Hypothalamus (tissue), 51 donors: ENCODE measurements around the gene SPRTN.

ENCODE experiments used
- DNase-seq, 51 donors: peaks; one replicate each; lab custom pipeline; 2025; lab: John Stamatoyannopoulos, UW

Gene SPRTN

GRCh38 chr1:231374394-231374793 is 36.3 kb downstream of the SPRTN start:
- DNase-seq = no peak

- no peak for DNase-seq
Measured at GRCh38 chr1:231376101-231376500, 38.0 kb downstream of the SPRTN start.

GRCh38 chr1:231376875-231377549 is 38.9 kb downstream of the SPRTN start:
- DNase-seq = no peak

- DNase-seq = no peak
Measured at GRCh38 chr1:231381729-231382128, 43.6 kb downstream of the SPRTN start.

DNA sequence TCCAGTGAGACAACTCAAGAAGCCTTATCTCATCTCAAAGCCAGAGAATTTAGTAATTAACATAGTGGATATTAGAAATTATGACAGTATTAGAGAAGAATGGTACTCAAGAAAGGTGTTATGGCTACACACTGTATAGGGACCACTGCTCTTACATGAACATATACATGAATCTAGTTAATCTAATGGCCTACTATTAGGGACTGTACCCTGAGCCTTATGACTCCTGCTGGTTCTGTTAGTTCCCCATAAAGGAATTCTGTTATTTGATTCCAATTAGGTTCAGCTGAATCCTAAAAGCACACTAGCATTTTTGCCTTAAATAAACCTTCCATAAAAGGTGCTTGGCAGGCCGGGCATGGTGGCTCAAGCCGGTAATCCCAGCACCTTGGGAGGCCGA is 44.3 kb downstream of the SPRTN start:
- DNase-seq = no peak

DNA sequence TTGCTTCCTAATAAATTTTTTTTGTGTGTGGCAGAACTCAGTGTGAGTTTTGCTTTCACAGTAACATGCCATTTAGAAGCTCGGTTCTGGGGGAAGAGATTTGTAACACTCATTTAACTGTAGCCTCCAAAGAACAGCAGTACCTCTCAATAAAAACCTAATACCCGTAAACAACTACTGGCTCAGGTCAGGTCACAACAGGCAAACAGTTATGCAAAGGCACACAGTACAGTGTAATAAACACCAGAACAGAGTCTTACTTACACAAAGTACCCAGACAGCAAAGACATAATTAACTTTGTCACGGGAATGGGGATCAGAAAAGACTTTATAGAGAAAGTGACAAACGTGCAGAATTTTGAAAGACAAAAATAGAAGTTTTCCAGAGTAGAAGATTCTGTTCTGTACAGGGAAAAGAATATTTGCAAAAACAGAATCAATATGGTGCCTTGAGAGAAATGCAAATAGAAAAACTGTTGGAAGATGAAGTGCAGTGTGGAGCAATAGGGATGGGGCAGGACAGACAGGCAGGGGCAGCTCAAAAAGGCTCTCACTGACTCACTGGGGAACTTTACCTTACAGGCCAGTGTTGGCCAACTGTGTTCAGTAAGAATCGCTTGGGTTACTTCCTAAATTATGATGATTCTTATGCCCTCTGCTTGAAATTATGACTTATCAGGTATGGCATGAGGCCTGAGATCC is 45.2 kb downstream of the SPRTN start:
- no peak for DNase-seq

GRCh38 chr1:231384696-231385415 is 46.8 kb downstream of the SPRTN start:
- DNase-seq = no peak

DNA sequence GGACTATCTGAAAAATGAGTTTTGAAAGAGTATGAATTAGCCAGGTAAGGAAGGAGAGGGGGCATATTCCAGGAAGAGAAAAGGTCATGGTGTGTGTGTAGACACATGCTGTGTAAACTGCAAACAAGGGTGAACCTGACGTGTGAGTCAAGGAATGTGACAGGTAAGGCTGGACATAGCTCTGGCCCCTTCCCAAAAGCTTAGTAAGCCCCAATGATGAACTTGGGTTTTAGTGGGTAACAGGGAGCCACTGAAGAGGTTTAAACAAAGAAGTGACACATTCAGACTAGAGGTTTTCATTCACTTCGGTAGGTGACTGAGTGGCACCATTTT is 47.3 kb downstream of the SPRTN start:
- no peak for DNase-seq

- no peak for DNase-seq
Measured at GRCh38 chr1:231386466-231386865, 48.4 kb downstream of the SPRTN start.

GRCh38 chr1:231387770-231388669 is 49.9 kb downstream of the SPRTN start:
- no peak for DNase-seq

DNA sequence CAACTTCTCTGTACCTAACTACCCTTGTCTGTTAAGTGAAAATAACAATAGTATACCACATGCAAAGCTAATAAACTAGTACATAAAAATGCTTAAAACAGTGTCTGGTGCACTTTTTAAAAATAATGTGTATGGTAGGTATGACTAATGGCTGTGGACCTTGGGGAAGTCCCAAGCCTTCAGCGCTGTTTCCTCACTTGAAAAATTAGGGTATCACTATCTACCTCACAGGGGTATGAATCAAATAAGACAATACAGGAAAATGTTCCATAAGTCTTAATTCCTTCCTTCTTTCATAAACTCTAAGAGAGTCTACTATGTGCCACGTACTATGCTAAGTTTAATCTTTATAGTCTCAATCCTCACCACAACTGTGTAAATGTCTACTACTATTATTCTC is 52.0 kb downstream of the SPRTN start:
- DNase-seq = no peak

DNA sequence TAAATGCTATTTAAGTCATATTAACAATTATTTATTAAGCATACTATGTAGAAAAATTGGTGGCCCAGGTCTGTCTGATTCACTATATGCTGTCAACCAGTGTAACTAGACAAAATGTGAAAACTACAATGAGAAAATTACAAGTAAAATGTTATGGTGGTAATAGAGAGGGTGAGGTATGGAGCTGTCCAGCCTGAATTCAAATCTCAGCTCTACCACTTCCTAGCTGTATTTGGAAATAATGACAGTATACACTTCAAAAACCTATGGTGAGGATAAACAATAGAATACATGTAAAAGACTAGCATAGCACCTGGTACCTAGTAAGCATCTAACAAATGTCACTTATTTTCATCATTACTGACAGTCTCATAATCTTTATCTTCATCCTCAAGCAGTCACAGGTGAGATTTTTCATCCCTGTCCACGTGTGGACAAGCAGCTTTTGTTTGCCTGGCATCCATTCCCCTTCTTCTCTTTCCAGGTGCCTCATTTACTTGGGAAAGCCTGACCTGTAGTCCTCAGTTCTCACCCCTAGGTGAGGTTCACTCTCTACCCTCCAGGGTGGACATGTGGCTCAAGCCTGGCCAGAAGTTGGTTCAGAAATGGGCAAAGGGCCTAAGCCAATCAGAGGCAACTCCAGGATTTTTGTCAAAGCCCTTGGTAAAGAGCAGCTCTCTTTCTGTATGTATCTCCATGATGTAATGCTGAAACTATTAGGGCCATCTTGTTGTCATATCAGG is 54.5 kb downstream of the SPRTN start:
- no peak for DNase-seq

DNA sequence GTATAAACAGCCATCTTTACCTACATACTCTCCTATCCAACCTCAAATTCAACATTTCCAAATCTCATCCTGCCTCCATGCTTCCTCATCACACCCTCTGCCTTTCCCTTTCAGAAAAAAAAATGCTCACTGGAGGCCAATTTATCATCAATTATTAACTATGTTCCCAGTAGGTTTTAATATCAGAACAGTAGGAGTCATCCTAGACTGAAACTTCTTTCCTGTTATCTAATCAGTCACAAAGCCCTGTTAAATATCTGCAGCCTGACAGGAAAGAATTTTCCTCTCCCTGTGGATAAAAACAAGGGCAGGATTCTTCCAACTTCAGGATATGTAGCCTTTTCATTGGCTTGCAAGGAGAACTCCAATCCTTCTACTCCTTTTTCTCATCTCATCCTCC is 55.6 kb downstream of the SPRTN start:
- DNase-seq = no peak

DNA sequence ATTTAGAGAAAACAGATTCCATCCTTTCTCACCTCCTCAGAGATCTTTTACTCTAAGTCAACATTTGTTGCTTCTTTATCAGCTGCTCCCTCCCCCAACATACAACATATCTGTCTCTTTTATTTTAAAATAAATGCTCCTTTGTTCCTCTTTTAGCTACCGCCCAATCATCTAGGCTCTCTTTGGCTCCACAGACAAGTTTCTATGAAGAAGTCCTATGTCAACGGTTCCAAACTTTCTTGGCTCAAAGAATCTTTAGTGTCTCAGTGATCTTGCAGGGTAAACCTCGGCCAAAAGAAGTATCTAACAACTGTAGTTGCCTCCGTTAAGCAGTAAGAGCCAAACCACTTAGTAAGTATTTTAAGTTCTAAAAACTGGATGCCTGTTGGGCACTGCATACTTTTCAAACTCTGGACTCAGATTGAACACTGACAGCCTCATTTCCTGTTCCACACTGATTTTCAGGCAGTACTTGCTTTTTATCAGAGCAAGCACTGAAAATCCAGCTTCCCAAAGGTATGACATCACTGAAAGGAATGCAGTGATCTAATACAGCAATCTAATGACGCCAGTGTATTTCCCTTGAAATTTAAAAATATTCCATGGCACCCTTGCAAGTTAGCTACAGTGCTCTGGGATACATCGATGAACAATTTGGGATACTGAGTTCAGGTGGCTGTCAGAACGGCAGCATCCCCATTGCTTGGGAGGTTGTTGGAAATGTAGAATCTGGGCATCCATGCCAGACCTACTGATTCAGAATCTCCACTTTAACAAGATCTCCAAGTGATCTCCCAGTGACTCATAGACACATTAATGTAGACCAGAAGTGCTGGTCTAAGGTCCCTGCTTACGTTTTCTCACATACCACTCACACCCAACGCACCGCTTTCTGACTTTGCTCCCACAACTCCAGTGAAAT is 57.2 kb downstream of the SPRTN start:
- DNase-seq = no peak

GRCh38 chr1:231395998-231396390 is 57.9 kb downstream of the SPRTN start:
- DNase-seq = no peak

- DNase-seq = no peak
Measured at GRCh38 chr1:231396643-231397042, 58.5 kb downstream of the SPRTN start.

DNA sequence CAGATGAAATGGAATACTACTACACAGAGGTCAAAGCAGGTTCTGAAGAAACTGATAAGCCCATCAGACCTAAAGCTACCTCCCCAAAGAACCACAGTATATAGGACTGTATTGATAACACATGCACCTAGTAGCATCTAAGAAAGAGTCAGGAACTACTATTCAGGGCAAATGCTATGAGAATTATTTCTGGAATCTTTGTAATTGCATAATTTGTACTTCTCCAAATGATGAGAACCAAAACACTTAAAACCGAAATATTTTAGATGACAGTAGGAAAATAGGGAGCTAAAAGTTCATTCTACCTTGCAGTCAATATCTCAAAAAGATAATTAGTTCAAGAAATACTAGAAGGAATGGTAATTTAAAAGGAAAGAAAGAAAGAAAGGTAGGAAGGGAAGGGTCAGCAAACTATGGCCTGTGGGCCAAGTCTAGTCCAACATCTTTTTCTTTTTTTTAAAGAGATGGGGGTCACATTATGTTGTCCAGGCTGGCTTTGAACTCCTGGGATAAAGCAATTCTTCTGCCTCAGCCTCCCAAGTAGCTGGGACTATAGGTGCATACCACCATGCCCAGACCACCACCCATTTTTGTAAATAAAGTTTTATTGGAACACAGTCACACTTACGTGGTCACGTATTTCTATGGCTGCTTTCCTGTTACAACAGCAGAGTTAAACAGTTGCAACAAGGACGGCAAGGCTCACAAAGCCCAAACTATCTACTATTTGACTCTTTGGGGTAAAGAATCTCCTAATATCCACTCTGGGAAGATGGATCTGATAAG is 60.0 kb downstream of the SPRTN start:
- DNase-seq = no peak

GRCh38 chr1:231401478-231401877 is 63.4 kb downstream of the SPRTN start:
- DNase-seq = no peak
